ENCODE results near the gene HTT.
"Not testable (repeated sequence)": the region's sequence is repeated elsewhere in the genome, so short reads cannot be mapped to it uniquely, and the experiment has no call there.

HTT gene

GRCh38 chr4:3046623-3047022 lies 27.9 kb upstream of the HTT start:
- no peak for DNase-seq

GRCh38 chr4:3047464-3048286 lies 26.8 kb upstream of the HTT start:
- peak; percentile 60 for DNase-seq

GRCh38 chr4:3051141-3051897 lies 23.2 kb upstream of the HTT start:
- DNase-seq = not testable (repeated sequence)

GRCh38 chr4:3054169-3054759 lies 20.2 kb upstream of the HTT start:
- no peak for DNase-seq

- DNase-seq = no peak
These were observed 14.5 kb upstream of the HTT start for GRCh38 chr4:3059943-3060342.

GRCh38 chr4:3060946-3061345 lies 13.5 kb upstream of the HTT start:
- no peak for DNase-seq

- no peak for DNase-seq
These were observed 12.0 kb upstream of the HTT start for GRCh38 chr4:3062471-3062870.

- no peak for DNase-seq
These were observed 8.9 kb upstream of the HTT start for GRCh38 chr4:3065551-3065950.

- no peak for DNase-seq
These were observed 7.6 kb upstream of the HTT start for GRCh38 chr4:3066836-3067400.

- no peak for DNase-seq
These were observed 6.9 kb upstream of the HTT start for GRCh38 chr4:3067473-3068001.

GRCh38 chr4:3069661-3070199 lies 4.8 kb upstream of the HTT start:
- no peak for DNase-seq

GRCh38 chr4:3070709-3071500 lies 3.6 kb upstream of the HTT start:
- DNase-seq = no peak

- no peak for DNase-seq
These were observed 2.7 kb upstream of the HTT start for GRCh38 chr4:3071811-3072210.

- peak; percentile 4 for DNase-seq
These were observed 1.1 kb upstream of the HTT start for GRCh38 chr4:3073158-3074077.

- peak; percentile 30 for DNase-seq
These were observed 568 bp downstream of the HTT start for GRCh38 chr4:3074846-3075651.

GRCh38 chr4:3075652-3075981 lies 1.1 kb downstream of the HTT start:
- DNase-seq = no peak

- DNase-seq = no peak
These were observed 3.3 kb downstream of the HTT start for GRCh38 chr4:3077796-3078195.

- no peak for DNase-seq
These were observed 5.2 kb downstream of the HTT start for GRCh38 chr4:3079694-3080123.

GRCh38 chr4:3082925-3083515 lies 8.5 kb downstream of the HTT start:
- no peak for DNase-seq

GRCh38 chr4:3083732-3084131 lies 9.3 kb downstream of the HTT start:
- no peak for DNase-seq
